HUDEP-2 (cell line): ENCODE measurements around the gene PRKG1.

Experiments
- DNase-seq, 76 experiments: peaks; one replicate each; lab custom pipeline; 2025; ENCODE audit not compliant: unreplicated experiment in 76 of 76; lab: John Stamatoyannopoulos, UW

Gene PRKG1

DNA sequence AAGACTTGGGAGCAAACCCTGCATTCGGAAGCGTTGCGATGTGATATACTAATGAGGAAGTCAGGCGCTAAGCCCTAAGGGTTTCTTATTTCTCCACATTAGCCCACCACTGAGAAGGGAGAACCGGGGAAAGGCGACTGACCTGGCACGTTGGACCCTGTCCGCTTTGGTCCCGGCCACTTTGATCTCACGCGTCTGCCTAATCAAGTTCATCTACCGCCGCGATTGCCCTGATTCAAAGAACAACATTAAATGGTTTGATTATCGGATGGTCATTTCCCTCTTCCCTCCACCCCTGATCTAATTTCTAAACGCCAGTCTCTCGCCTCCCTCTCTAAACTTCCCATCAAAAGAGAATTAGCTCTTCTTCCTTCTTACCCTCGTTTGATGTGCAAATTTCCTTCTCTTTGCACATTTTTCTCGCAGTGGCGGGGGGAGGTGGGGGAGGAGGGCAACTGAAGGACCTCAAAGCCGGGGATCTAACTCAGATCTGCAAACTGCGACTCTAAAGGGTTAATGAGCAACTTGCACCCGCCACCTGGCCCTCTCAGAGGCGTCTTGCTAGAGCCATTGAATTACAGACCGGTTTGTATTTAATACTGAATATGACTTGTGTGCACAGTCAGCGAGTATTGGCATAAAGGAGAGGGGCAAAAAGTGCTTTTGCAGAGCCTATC, 1239.1 kb downstream of the PRKG1 start:
- DNase-seq: no peak

DNA sequence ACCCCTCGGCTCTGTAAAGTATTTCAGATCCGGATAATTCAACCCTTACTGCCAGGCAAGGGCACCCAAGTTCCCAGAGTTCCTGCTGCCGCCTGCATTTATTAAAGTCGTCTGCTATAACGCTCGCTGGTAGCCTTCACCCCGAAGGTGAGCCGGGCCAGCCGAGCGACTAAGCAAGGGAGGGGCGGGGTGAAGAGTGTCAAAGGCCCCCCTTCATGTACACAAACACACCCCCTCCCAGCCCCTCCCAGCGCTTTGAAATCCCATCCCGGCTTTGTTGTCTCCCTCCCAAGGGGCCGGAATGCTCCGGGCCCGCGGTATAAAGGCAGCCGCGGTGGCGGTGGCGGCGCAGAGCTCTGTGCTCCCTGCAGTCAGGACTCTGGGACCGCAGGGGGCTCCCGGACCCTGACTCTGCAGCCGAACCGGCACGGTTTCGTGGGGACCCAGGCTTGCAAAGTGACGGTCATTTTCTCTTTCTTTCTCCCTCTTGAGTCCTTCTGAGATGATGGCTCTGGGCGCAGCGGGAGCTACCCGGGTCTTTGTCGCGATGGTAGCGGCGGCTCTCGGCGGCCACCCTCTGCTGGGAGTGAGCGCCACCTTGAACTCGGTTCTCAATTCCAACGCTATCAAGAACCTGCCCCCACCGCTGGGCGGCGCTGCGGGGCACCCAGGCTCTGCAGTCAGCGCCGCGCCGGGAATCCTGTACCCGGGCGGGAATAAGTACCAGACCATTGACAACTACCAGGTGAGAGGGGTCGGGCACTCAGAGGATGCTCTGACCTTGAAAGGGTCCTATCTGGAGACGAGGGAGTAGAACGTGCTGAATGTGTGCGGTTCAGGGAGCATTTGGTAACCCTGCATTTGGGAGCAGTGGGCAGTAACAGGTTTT, 1239.9 kb downstream of the PRKG1 start, which contains the start of gene DKK1:
Gene DKK1 (plus strand): TSS at position 349 of the 889 bp plus-strand sequence. CDS start 154 bp downstream, at position 503.
- peak in 16 of 76 experiments; percentile 1 to 30 (median 8) for DNase-seq

GRCh38 chr10:52314822-52315552, 1240.7 kb downstream of the PRKG1 start:
- DNase-seq: no peak

- DNase-seq: no peak
Observed at GRCh38 chr10:52316001-52316400, 1241.7 kb downstream of the PRKG1 start.

GRCh38 chr10:52316500-52316899, 1242.2 kb downstream of the PRKG1 start:
- DNase-seq: no peak

GRCh38 chr10:52318136-52318701, 1243.9 kb downstream of the PRKG1 start:
- no peak for DNase-seq

GRCh38 chr10:52318822-52319464, 1244.7 kb downstream of the PRKG1 start:
- no peak for DNase-seq

GRCh38 chr10:52319926-52320325, 1245.6 kb downstream of the PRKG1 start:
- no peak for DNase-seq

DNA sequence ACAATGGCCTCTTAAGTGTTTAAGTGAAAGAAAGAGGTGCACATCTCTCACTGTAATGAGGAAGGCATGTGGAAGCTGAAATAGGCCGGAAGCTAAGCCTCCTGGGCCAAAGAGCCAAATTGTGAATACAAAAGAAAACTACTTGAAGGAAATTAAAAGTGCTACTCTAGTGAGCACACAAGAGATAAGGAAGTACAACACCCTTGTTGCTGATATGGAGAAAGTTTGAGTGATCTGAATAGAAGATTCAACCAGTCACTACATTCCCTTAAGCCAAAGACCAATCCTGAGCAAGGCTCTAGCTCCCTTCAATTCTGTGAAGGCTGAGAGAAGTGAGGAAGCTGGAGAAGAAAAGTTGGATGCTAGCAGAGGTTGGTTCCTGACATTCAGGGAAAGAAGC, 1248.0 kb downstream of the PRKG1 start:
- DNase-seq: no peak

- DNase-seq: no peak
Observed at GRCh38 chr10:52322936-52323335, 1248.6 kb downstream of the PRKG1 start.

DNA sequence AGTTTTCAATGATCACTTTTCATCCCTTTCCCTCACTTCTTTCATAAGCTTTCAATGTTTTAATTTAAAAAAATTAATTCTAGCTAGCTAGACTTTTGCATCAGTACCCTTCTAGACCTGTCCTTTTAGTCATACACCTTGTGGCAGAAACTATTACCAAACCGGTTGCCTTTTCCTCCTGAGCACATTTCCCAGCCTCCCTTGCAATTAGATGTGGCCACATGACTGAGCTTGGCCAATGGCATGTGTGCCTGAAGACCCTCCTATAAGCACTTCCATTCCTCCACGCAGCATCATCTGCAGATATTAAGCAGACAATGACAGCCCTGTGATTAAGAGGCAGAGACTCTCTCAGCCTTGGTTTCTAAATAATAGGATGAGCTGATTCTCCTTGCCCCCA, 1252.1 kb downstream of the PRKG1 start:
- no peak for DNase-seq

DNA sequence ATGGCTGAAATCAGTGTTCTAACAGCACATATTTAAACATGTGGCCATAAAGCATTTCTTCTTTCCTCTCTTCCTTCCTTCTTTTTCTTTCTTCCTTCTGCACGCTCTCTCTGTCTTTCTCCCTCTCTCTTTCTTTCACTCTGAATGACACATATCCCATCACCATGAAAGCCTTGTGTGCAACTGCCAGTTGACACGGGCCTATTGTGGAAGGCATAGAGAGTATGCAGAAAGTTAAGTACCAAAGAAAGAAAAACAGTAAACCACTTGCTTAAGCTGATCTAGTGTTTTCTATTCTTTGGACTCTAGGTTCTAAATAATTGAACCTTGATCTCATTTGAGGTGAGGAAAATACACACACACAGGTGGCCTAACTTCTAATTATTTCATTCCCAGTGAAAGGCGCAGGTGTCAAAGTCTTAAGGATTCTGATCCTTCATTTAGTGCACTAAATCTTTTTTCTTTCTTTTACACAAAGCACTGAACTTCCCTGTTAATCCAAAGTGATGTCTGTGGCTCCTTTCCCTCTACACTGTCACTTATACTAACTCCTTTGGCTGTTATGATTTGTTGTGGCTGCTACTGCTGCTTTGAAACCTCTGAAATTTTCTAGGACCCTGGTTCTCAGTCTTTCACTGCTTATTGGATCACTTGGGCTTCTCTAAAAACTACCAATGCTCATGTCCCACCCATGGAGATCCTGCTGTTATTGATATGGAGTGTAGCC, 1257.5 kb downstream of the PRKG1 start:
- DNase-seq: no peak

DNA sequence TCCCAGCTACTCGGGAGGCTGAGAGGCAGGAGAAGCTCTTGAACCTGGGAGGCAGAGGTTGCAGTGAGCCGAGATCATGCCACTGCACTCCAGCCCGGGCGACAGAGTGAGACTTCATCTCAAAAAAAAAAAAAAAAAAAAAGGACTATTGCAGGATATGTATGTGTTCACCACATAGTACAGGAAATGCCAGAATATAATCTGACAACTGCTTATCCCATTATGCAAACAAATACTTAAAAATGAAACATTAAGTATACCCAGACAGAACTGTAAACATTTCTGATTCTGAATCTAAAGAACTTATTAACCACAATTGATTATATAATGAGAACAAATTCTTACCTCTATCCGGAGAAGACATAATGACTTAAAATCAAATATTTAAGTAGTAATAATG, 1258.5 kb downstream of the PRKG1 start:
- no peak for DNase-seq

DNA sequence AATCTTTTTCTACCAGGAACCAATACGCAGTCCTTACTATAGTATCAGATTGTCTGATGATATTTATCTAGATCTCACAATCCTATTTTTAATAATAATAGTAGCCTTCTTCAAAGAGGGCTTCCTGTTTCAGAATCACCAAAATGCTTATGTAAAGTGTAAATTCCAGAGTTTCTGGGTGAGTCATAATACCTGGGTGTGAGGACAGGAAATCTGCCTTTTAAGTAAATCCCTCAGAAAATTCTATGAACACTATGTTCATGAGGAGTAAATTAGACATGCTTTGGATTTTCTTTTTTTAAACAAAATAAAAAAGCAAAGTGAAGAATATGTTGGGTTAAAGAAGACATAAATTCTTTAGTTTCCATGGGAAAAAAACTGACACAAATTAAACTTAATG, 1260.3 kb downstream of the PRKG1 start:
- no peak for DNase-seq

DNA sequence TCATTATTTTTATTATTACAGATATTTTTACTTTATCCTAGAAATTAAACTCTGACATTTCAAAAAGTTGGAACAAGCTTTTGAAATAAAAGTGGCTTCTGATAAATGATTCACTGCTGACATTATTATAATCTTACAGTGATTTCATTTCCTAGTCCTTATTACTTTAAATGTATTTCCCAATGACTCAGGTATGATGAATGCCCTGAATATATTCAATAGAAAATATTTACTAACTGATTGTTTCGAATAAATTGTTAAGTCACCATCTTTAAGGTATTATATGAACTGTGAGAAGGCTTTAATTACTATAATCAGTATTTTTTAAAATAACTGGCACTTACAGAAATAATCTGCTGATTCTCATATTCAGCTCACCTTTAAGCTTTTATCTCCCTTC, 1261.4 kb downstream of the PRKG1 start:
- DNase-seq: no peak

DNA sequence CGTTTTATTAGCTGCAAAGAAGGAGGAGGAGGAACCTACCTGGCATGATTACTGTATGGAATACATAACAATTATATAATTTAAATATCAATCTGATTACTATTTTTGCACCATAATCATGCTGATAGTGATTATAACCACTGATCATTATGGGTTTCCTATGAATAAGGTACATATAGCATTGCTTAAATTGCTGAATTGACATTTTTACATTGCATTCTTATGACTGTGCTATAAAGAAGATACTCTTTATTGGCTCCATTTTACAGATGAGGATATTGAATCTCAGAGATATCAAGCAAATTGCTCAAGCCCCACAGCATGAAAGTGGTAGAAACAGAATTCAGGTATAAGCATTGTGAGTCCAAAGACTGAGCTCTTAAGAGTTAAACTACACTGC, 1262.9 kb downstream of the PRKG1 start:
- no peak for DNase-seq

GRCh38 chr10:52343439-52343838, 1269.2 kb downstream of the PRKG1 start:
- DNase-seq: no peak

DNA sequence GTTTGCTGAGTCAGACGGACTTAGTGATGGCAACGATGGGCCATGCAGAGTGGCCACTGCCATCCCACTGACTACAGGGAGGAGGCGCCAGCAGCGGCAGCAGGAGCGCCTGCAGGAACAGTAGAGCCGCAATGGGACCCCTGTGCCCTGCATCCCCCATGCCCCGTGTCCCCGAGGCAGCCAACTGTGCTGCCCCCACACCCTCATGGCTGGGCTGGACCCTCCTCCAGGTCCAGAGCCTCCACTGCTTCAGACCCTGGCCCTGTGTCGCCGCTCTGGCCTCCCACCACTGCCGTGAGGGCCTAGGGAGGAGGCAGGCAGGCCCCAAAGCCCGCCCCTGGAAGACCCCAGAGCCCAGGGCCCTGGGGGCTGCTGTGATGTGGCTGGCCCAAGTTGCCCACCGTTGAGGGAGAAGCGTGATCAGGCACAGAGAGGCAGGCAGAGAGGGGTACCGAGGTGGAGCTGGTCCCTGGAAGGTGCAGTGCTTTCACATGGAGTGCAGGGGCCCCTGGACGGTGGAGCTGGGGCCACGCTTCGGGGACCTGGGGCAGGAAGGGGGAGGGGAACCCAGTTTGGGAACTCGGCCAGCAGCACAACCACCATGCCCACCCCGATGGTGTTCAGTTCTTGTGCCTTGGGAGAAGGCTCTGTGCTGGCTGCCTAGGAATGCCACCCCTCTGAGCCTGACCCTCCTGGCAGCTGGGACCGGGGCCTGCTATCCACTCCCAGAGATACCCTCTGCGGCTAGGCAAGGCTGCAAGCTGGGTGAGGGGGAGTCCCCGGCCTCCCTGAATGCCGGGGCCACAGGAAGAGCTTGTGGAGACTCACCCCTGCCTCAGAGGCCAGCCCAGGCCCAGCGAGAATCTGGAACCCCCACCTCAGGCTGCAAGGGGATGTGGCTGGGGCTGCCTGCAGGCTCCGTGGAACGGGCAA, 1272.4 kb downstream of the PRKG1 start:
- no peak for DNase-seq

GRCh38 chr10:52347327-52347667, 1273.0 kb downstream of the PRKG1 start:
- no peak for DNase-seq
